GM12878 (cell line): ENCODE results near the gene SNX7.

Experiments used
- ATF7 ChIP-seq: fragments of 450-650 bp; IDR thresholded peaks from 2 replicates; pipeline ENCODE4 v1.6.1; 2016; ENCODE audit warnings: low read depth, mild to moderate bottlenecking
- CBX3 ChIP-seq: fragments of 200-600 bp; sonication (generic); IDR thresholded peaks from 2 replicates; pipeline ENCODE4 v1.6.1; 2016; ENCODE audit warnings: low read depth, borderline replicate concordance
- CTCF ChIP-seq, 3 experiments: IDR thresholded peaks in 2 of 3; conservative IDR thresholded peaks in 1 of 3; 2 replicates each; pipeline ENCODE4 v1.5.1; 2011; ENCODE audit warnings: low read depth in 3 of 3, low read length in 3 of 3, mild to moderate bottlenecking in 3 of 3, control low read depth in 2 of 3, moderate library complexity in 2 of 3, inconsistent platforms in 1 of 3, mixed read lengths in 1 of 3; ENCODE audit not compliant: control insufficient read depth in 2 of 3, insufficient read depth in 1 of 3; ENCODE audit errors: extremely low read depth in 1 of 3
- MXI1 ChIP-seq: fragments of 150-350 bp; IDR thresholded peaks from 2 replicates; pipeline ENCODE4 v1.6.1; 2011; ENCODE audit warnings: low read depth, mild to moderate bottlenecking, inconsistent platforms, low read length, improper control_type of control experiment
- POLR2AphosphoS5 ChIP-seq: IDR thresholded peaks from 2 replicates; pipeline ENCODE4 v1.6.1; 2011; ENCODE audit warnings: mild to moderate bottlenecking, low read length, inconsistent platforms
- RB1 ChIP-seq: fragments of 450-650 bp; formaldehyde crosslinking; IDR thresholded peaks from 2 replicates; pipeline ENCODE4 v1.6.1; 2017; ENCODE audit warnings: mild to moderate bottlenecking, borderline replicate concordance
- USF2 ChIP-seq: IDR thresholded peaks from 2 replicates; pipeline ENCODE4 v1.6.1; 2011; ENCODE audit warnings: low read depth, low read length, improper control_type of control experiment, borderline replicate concordance
- ZSCAN29 ChIP-seq: fragments of 450-650 bp; IDR thresholded peaks from 2 replicates; pipeline ENCODE4 v1.6.1; 2017; ENCODE audit warnings: mild to moderate bottlenecking, moderate library complexity
- TF ChIP-seq, protein P1 (sequence below): IDR thresholded peaks from 2 replicates; pipeline ENCODE4 v1.6.1; 2012; ENCODE audit warnings: mild to moderate bottlenecking, low read depth, low read length
- TF ChIP-seq, protein P2 (sequence below): fragments of 450-650 bp; conservative IDR thresholded peaks from 2 replicates; pipeline ENCODE4 v1.6.1; 2017; ENCODE audit warnings: mild to moderate bottlenecking, moderate library complexity

- TF ChIP-seq POLR2AphosphoS5 (no peak), CTCF (IDR thresholded peaks at IDR 0.05 in 2 of 3, conservative IDR thresholded peaks at IDR 0.05 in 1 of 3; ENCODE audit: control insufficient read depth in 2 of 3, extremely low read depth in 1 of 3, insufficient read depth in 1 of 3, low read depth in 3 of 3, low read length in 3 of 3) (no peak), CBX3 (no peak), USF2 (no peak), MXI1 (no peak), ZSCAN29 (no peak), ATF7 (no peak), RB1 (no peak)
- TF ChIP-seq, protein P1, sequence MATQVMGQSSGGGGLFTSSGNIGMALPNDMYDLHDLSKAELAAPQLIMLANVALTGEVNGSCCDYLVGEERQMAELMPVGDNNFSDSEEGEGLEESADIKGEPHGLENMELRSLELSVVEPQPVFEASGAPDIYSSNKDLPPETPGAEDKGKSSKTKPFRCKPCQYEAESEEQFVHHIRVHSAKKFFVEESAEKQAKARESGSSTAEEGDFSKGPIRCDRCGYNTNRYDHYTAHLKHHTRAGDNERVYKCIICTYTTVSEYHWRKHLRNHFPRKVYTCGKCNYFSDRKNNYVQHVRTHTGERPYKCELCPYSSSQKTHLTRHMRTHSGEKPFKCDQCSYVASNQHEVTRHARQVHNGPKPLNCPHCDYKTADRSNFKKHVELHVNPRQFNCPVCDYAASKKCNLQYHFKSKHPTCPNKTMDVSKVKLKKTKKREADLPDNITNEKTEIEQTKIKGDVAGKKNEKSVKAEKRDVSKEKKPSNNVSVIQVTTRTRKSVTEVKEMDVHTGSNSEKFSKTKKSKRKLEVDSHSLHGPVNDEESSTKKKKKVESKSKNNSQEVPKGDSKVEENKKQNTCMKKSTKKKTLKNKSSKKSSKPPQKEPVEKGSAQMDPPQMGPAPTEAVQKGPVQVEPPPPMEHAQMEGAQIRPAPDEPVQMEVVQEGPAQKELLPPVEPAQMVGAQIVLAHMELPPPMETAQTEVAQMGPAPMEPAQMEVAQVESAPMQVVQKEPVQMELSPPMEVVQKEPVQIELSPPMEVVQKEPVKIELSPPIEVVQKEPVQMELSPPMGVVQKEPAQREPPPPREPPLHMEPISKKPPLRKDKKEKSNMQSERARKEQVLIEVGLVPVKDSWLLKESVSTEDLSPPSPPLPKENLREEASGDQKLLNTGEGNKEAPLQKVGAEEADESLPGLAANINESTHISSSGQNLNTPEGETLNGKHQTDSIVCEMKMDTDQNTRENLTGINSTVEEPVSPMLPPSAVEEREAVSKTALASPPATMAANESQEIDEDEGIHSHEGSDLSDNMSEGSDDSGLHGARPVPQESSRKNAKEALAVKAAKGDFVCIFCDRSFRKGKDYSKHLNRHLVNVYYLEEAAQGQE, result no peak
- TF ChIP-seq, protein P2, sequence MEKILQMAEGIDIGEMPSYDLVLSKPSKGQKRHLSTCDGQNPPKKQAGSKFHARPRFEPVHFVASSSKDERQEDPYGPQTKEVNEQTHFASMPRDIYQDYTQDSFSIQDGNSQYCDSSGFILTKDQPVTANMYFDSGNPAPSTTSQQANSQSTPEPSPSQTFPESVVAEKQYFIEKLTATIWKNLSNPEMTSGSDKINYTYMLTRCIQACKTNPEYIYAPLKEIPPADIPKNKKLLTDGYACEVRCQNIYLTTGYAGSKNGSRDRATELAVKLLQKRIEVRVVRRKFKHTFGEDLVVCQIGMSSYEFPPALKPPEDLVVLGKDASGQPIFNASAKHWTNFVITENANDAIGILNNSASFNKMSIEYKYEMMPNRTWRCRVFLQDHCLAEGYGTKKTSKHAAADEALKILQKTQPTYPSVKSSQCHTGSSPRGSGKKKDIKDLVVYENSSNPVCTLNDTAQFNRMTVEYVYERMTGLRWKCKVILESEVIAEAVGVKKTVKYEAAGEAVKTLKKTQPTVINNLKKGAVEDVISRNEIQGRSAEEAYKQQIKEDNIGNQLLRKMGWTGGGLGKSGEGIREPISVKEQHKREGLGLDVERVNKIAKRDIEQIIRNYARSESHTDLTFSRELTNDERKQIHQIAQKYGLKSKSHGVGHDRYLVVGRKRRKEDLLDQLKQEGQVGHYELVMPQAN, result no peak
Measured at GRCh38 chr1:98660940-98661543, 479 bp upstream of the SNX7 start.
